GM23338 (cell line): ENCODE results near the gene SBNO1. TPM values are rescaled to one million over a fixed set of nuclear protein-coding genes. Genes with fewer than 3 reads are reported as not detected.

ENCODE experiments used
- ATAC-seq: fragments of 200-7000 bp; cut with Tn5 transposase; 3 replicates; pipeline ENCODE4 v1.9.1; 2020
- DNase-seq: peaks from one replicate; pipeline ENCODE4 v3.0.0-alpha.2; 2015; ENCODE audit warnings: low spot score
- H2AFZ ChIP-seq: fragments of 200-600 bp; sonication (generic); 2 replicates; pipeline ENCODE4 v1.8.0; 2016; ENCODE audit warnings: antibody characterized with exemption, mild to moderate bottlenecking, moderate library complexity
- H3F3A ChIP-seq: fragments of 200-600 bp; sonication (generic); replicated peaks from 2 replicates; pipeline ENCODE4 v1.8.0; 2017; ENCODE audit warnings: antibody characterized with exemption, mixed run types, low read depth
- H3K27ac ChIP-seq: fragments of 200-600 bp; sonication (generic); 2 replicates; pipeline ENCODE4 v1.6.1; 2016; ENCODE audit warnings: low read depth
- H3K27me3 ChIP-seq: fragments of 200-600 bp; sonication (generic); 2 replicates; pipeline ENCODE4 v1.8.0; 2016; ENCODE audit warnings: mild to moderate bottlenecking, mixed run types, moderate library complexity; ENCODE audit not compliant: insufficient read depth
- H3K36me3 ChIP-seq: fragments of 200-600 bp; sonication (generic); 2 replicates; pipeline ENCODE4 v1.8.0; 2016; ENCODE audit warnings: mild to moderate bottlenecking; ENCODE audit not compliant: insufficient read depth
- H3K4me1 ChIP-seq: fragments of 200-600 bp; sonication (generic); 2 replicates; pipeline ENCODE4 v1.8.0; 2016; ENCODE audit warnings: mild to moderate bottlenecking, moderate library complexity; ENCODE audit not compliant: insufficient read depth
- H3K4me2 ChIP-seq: fragments of 200-600 bp; sonication (generic); 2 replicates; pipeline ENCODE4 v1.7.1; 2017; ENCODE audit warnings: mixed run types
- H3K4me3 ChIP-seq: fragments of 200-600 bp; sonication (generic); 2 replicates; pipeline ENCODE4 v1.6.1; 2016; ENCODE audit warnings: mixed run types
- H3K79me2 ChIP-seq: fragments of 200-600 bp; sonication (generic); replicated peaks from 2 replicates; pipeline ENCODE4 v1.8.0; 2017; ENCODE audit warnings: mild to moderate bottlenecking; ENCODE audit not compliant: insufficient read depth
- H3K9me2 ChIP-seq: fragments of 200-600 bp; sonication (generic); 2 replicates; pipeline ENCODE4 v1.8.0; 2017; ENCODE audit not compliant: insufficient read depth
- H4K20me1 ChIP-seq: fragments of 200-600 bp; sonication (generic); replicated peaks from 2 replicates; pipeline ENCODE4 v1.8.0; 2017; ENCODE audit warnings: mild to moderate bottlenecking; ENCODE audit not compliant: insufficient read depth
- H3K27ac Mint-ChIP-seq: 2 replicates; pipeline ENCODE4 v1.8.0; 2020; ENCODE audit warnings: inconsistent platforms, mild to moderate bottlenecking, moderate library complexity, mixed read lengths
- H3K27me3 Mint-ChIP-seq: 3 replicates; pipeline ENCODE4 v1.8.0; 2022; ENCODE audit warnings: low read depth, mild to moderate bottlenecking, moderate library complexity, mixed read lengths, inconsistent platforms; ENCODE audit not compliant: insufficient read depth, poor library complexity
- H3K36me3 Mint-ChIP-seq: 3 replicates; pipeline ENCODE4 v1.8.0; 2021; ENCODE audit warnings: low read depth, mild to moderate bottlenecking, inconsistent platforms, moderate library complexity, mixed read lengths
- H3K4me1 Mint-ChIP-seq: 3 replicates; pipeline ENCODE4 v1.8.0; 2020; ENCODE audit warnings: mild to moderate bottlenecking, inconsistent platforms, mixed read lengths
- H3K4me3 Mint-ChIP-seq: 3 replicates; pipeline ENCODE4 v1.8.0; 2021; ENCODE audit warnings: moderate library complexity, mild to moderate bottlenecking, inconsistent platforms, mixed read lengths
- H3K9me3 Mint-ChIP-seq: 3 replicates; pipeline ENCODE4 v1.8.0; 2020; ENCODE audit warnings: moderate library complexity, mild to moderate bottlenecking, inconsistent platforms, mixed read lengths
- CREB1 ChIP-seq: fragments of 250-450 bp; sonication (Bioruptor Pico); IDR thresholded peaks from 2 replicates; pipeline ENCODE4 v1.5.0; 2020; ENCODE audit warnings: low read depth, mild to moderate bottlenecking, moderate library complexity
- CTCF ChIP-seq, 2 experiments: fragments of 200-600 bp in 1 of 2; sonication (generic) in 1 of 2; conservative IDR thresholded peaks; 2 replicates each; pipeline versions ENCODE4 v1.5.1 to v1.6.1; 2016 to 2017; ENCODE audit warnings: antibody characterized with exemption in 2 of 2, low read depth in 2 of 2, mild to moderate bottlenecking in 2 of 2, moderate library complexity in 1 of 2
- ETS1 ChIP-seq: IDR thresholded peaks from 2 replicates; pipeline ENCODE4 v1.6.1; 2016; ENCODE audit warnings: antibody characterized with exemption
- EZH2 ChIP-seq: fragments of 200-600 bp; sonication (generic); IDR thresholded peaks from one replicate; pipeline ENCODE4 v1.8.0; 2017; ENCODE audit warnings: antibody characterized with exemption, mild to moderate bottlenecking, low read depth; ENCODE audit not compliant: unreplicated experiment
- EZH2phosphoT487 ChIP-seq: fragments of 200-600 bp; sonication (generic); IDR thresholded peaks from one replicate; pipeline ENCODE4 v1.8.1; 2018; ENCODE audit warnings: antibody characterized with exemption; ENCODE audit not compliant: unreplicated experiment
- JUNB ChIP-seq: IDR thresholded peaks from one replicate; pipeline ENCODE4 v1.6.1; 2016; ENCODE audit warnings: antibody characterized with exemption; ENCODE audit not compliant: unreplicated experiment
- NANOG ChIP-seq: IDR thresholded peaks from 2 replicates; pipeline ENCODE4 v1.6.1; 2016; ENCODE audit warnings: antibody characterized with exemption, borderline replicate concordance
- POLR2AphosphoS5 ChIP-seq: IDR thresholded peaks from 2 replicates; pipeline ENCODE4 v1.6.1; 2016; ENCODE audit warnings: antibody characterized with exemption, low read depth
- REST ChIP-seq: IDR thresholded peaks from one replicate; pipeline ENCODE4 v1.6.1; 2018; ENCODE audit warnings: antibody characterized with exemption; ENCODE audit not compliant: unreplicated experiment
- STAT1 ChIP-seq: IDR thresholded peaks from one replicate; pipeline ENCODE4 v1.6.1; 2016; ENCODE audit warnings: antibody characterized with exemption; ENCODE audit not compliant: unreplicated experiment
- ZNF114 ChIP-seq: fragments of 250-450 bp; sonication (Bioruptor Pico); IDR thresholded peaks from 2 replicates; pipeline ENCODE4 v1.5.0; 2020; ENCODE audit warnings: mild to moderate bottlenecking, moderate library complexity
- ZNF331 ChIP-seq: fragments of 250-450 bp; sonication (Bioruptor Pico); IDR thresholded peaks from 2 replicates; pipeline ENCODE4 v1.5.0; 2020; ENCODE audit warnings: low read depth, mild to moderate bottlenecking, moderate library complexity
- ZNF462 ChIP-seq: fragments of 250-450 bp; sonication (Bioruptor Pico); IDR thresholded peaks from 2 replicates; pipeline ENCODE4 v1.5.0; 2020; ENCODE audit warnings: mild to moderate bottlenecking, moderate library complexity
- polyA plus RNA-seq: library from polyadenylated mRNA; unstranded; fragments of >200 nt; fragmentation: Nextera tagmentation; extraction: Ambion mirVana; gene quantifications from 2 replicates; pipeline ENCODE4 v1.2.1, GENCODE V29; 2016
- total RNA-seq: library from RNA; depleted of rRNA; stranded (reverse); fragments of >200 nt; shearing (Covaris generic); gene quantifications from 2 replicates; pipeline ENCODE4 v1.2.3, GENCODE V29; 2014

Gene SBNO1
- total and polyA plus RNA-seq, 2 experiments from 2014 or later = 34.9 to 49.5 TPM

GRCh38 chr12:123245678-123246077, 119.0 kb downstream of the SBNO1 start:
- no peak overlapping the region for H3K4me3 ChIP-seq
- no peak overlapping the region for H3K4me2 ChIP-seq
- no peaks in the 10 kb centered on the region for H3K27me3 ChIP-seq
- H3K27ac ChIP-seq = no peak overlapping the region
- TF ChIP-seq REST (no peak), JUNB (no peak), NANOG (no peak), EZH2phosphoT487 (no peak), CTCF (conservative IDR thresholded peaks at IDR 0.05; ENCODE audit: low read depth in 2 of 2) (no peak), ZNF331 (no peak), EZH2 (no peak), ZNF462 (CRISPR knock-in tag) (no peak), STAT1 (no peak), ETS1 (no peak), ZNF114 (CRISPR knock-in tag) (no peak), POLR2AphosphoS5 (no peak), CREB1 (CRISPR knock-in tag) (no peak)
- Mint-ChIP-seq H3K36me3 (peaks cover 68% of the 10 kb centered on the region), H3K4me1 (peaks cover 6% of the 10 kb centered on the region), H3K9me3 (peaks cover 43% of the 10 kb centered on the region), H3K27ac (no peak overlapping the region), H3K27me3 (no peaks in the 10 kb centered on the region), H3K4me3 (no peak overlapping the region)
- H3K36me3 ChIP-seq = 0 out of 2 replicates have a peak, but pooled peaks cover 7% of the 10 kb centered on the region
- 0 out of 2 replicates have a peak, but pooled peaks cover 4% of the 10 kb centered on the region for H3F3A ChIP-seq
- peaks cover 53% of the 10 kb centered on the region for H3K79me2 ChIP-seq
- 0 out of 2 replicates have a peak, but pooled peaks cover 3% of the 10 kb centered on the region for H3K9me2 ChIP-seq
- peaks cover 3% of the 10 kb centered on the region; the same call in 1 of the 2 replicates for H3K4me1 ChIP-seq
- DNase-seq = no peak
- H2AFZ ChIP-seq = no peak overlapping the region
- no peak for ATAC-seq
- H4K20me1 ChIP-seq = no peaks in the 10 kb centered on the region; the same call in 1 of the 2 replicates
